K562 (cell line): ENCODE data around the gene DBP. TPM values are rescaled to one million over a fixed set of nuclear protein-coding genes. Genes with fewer than 3 reads are reported as not detected.

Experiments used
- ARID1B ChIP-seq: fragments of 450-650 bp; IDR thresholded peaks from 2 replicates; pipeline ENCODE4 v1.6.1; 2016; ENCODE audit warnings: antibody characterized with exemption, mild to moderate bottlenecking, inconsistent platforms
- ARID2 ChIP-seq: fragments of 450-650 bp; IDR thresholded peaks from 2 replicates; pipeline ENCODE4 v1.6.1; 2017; ENCODE audit warnings: antibody characterized with exemption, mild to moderate bottlenecking
- BRCA1 ChIP-seq, 2 experiments: fragments of 450-650 bp in 1 of 2; sonication (generic) in 1 of 2; formaldehyde crosslinking in 1 of 2; IDR thresholded peaks; 2 replicates each; pipeline versions ENCODE4 v1.5.0 to v1.6.1; 2017 to 2020; ENCODE audit warnings: mild to moderate bottlenecking in 1 of 2, missing genetic modification reagents in 1 of 2
- CBX5 ChIP-seq: IDR thresholded peaks from 2 replicates; pipeline ENCODE4 v1.6.1; 2014; ENCODE audit warnings: low read depth, borderline replicate concordance
- FIP1L1 ChIP-seq: fragments of 200-400 bp; formaldehyde crosslinking; IDR thresholded peaks from 2 replicates; pipeline ENCODE4 v1.6.1; 2018; ENCODE audit warnings: mild to moderate bottlenecking, low read depth, low read length; ENCODE audit not compliant: poor library complexity, severe bottlenecking
- GABPB1 ChIP-seq: sonication (generic); formaldehyde crosslinking; IDR thresholded peaks from 2 replicates; pipeline ENCODE4 v1.8.0; 2022; ENCODE audit warnings: mild to moderate bottlenecking, missing genetic modification reagents
- GTF2A2 ChIP-seq: IDR thresholded peaks from 2 replicates; pipeline ENCODE4 v1.6.1; 2016; ENCODE audit warnings: mild to moderate bottlenecking, missing genetic modification characterization, missing compliant biosample characterization
- HDAC6 ChIP-seq: IDR thresholded peaks from 2 replicates; pipeline ENCODE4 v1.6.1; 2012; ENCODE audit warnings: low read depth, mild to moderate bottlenecking, control low read depth, inconsistent platforms, low read length, moderate library complexity
- HNRNPLL ChIP-seq: fragments of 200-400 bp; formaldehyde crosslinking; IDR thresholded peaks from 2 replicates; pipeline ENCODE4 v1.6.1; 2017; ENCODE audit warnings: low read length, low read depth, mild to moderate bottlenecking; ENCODE audit not compliant: poor library complexity, severe bottlenecking
- MEF2A ChIP-seq: IDR thresholded peaks from 2 replicates; pipeline ENCODE4 v1.6.1; 2011; ENCODE audit warnings: low read depth, mild to moderate bottlenecking, low read length, moderate library complexity; ENCODE audit not compliant: control insufficient read depth
- MTA3 ChIP-seq: fragments of 450-650 bp; formaldehyde crosslinking; IDR thresholded peaks from 2 replicates; pipeline ENCODE4 v1.6.1; 2017; ENCODE audit warnings: mild to moderate bottlenecking, borderline replicate concordance
- NFATC3 ChIP-seq: fragments of 450-650 bp; IDR thresholded peaks from 2 replicates; pipeline ENCODE4 v1.6.1; 2017; ENCODE audit warnings: mild to moderate bottlenecking
- RCOR1 ChIP-seq, 2 experiments: IDR thresholded peaks; 2 replicates each; pipeline ENCODE4 v1.6.1; 2012; ENCODE audit warnings: low read depth in 2 of 2, low read length in 2 of 2, borderline replicate concordance in 1 of 2, improper control_type of control experiment in 1 of 2
- SMARCC2 ChIP-seq: fragments of 450-650 bp; IDR thresholded peaks from 2 replicates; pipeline ENCODE4 v1.6.1; 2017; ENCODE audit warnings: antibody characterized with exemption, moderate library complexity, mild to moderate bottlenecking, low read depth
- TAF7 ChIP-seq: fragments of 450-650 bp; IDR thresholded peaks from 2 replicates; pipeline ENCODE4 v1.6.1; 2016; ENCODE audit warnings: missing genetic modification characterization, missing compliant biosample characterization
- TARDBP ChIP-seq: fragments of 450-650 bp; IDR thresholded peaks from 2 replicates; pipeline ENCODE4 v1.6.1; 2016
- XRCC4 ChIP-seq: IDR thresholded peaks from one replicate; pipeline ENCODE4 v1.6.1; 2011; ENCODE audit not compliant: insufficient read depth, insufficient read length; ENCODE audit errors: extremely low read depth
- ZC3H11A ChIP-seq: IDR thresholded peaks from 2 replicates; pipeline ENCODE4 v1.6.1; 2012; ENCODE audit warnings: low read depth, low read length, improper control_type of control experiment
- ZFP36 ChIP-seq: fragments of 150-350 bp; IDR thresholded peaks from 2 replicates; pipeline ENCODE4 v1.6.1; 2018; ENCODE audit warnings: low read length, low read depth; ENCODE audit not compliant: partially characterized antibody
- ZNF347 ChIP-seq: fragments of 450-650 bp; formaldehyde crosslinking; IDR thresholded peaks from 2 replicates; pipeline ENCODE4 v1.4.0; 2020; ENCODE audit warnings: low read depth, mild to moderate bottlenecking, moderate library complexity
- ZNF766 ChIP-seq: fragments of 200-800 bp; sonication (Bioruptor generic); conservative IDR thresholded peaks from 2 replicates; pipeline ENCODE4 v1.6.1; 2016; ENCODE audit warnings: missing genetic modification characterization, missing compliant biosample characterization
- ZNF830 ChIP-seq: fragments of 250-450 bp; sonication (Bioruptor Pico); IDR thresholded peaks from 2 replicates; pipeline ENCODE4 v1.5.0; 2021; ENCODE audit warnings: mild to moderate bottlenecking
- ZZZ3 ChIP-seq: fragments of 450-650 bp; IDR thresholded peaks from 2 replicates; pipeline ENCODE4 v1.6.1; 2016; ENCODE audit warnings: antibody characterized with exemption, mild to moderate bottlenecking, moderate library complexity
- polyA plus RNA-seq, 8 experiments: library from polyadenylated mRNA; depleted of rRNA in 4 of 8; stranded (reverse) in 5 of 8; unstranded in 3 of 8; fragments of >200 nt; fragmentation: Nextera tagmentation in 2 of 8; fragmentation: Illumina TruSeq in 1 of 8; extraction: Ambion mirVana in 2 of 8; extraction: Trizol in 1 of 8; gene quantifications; 2 replicates each; pipeline versions ENCODE4 v1.2.1 to v1.2.3, GENCODE V29; 2011 to 2014; ENCODE audit warnings: inconsistent platforms in 1 of 8, missing spikeins in 1 of 8
- total RNA-seq, 7 experiments: library from RNA; depleted of rRNA in 6 of 7; stranded (reverse); fragments of >200 nt in 6 of 7; fragmentation: Illumina TruSeq in 2 of 7; extraction: Trizol in 2 of 7; gene quantifications; 2 replicates each; pipeline versions ENCODE4 v1.2.1 to v1.2.3, GENCODE V29; 2011 to 2021; ENCODE audit warnings: low replicate concordance in 1 of 7
- TF ChIP-seq, protein P1 (sequence below): fragments of 450-650 bp; IDR thresholded peaks from 2 replicates; pipeline ENCODE4 v1.6.1; 2014; ENCODE audit warnings: low read depth, mild to moderate bottlenecking, moderate library complexity, borderline replicate concordance
- TF ChIP-seq, protein P2 (sequence below): sonication (generic); IDR thresholded peaks from 2 replicates; pipeline ENCODE4 v1.6.1; 2016
- TF ChIP-seq, protein P3 (sequence below): fragments of 250-450 bp; sonication (Bioruptor Pico); IDR thresholded peaks from 2 replicates; pipeline ENCODE4 v1.9.0; 2021; ENCODE audit warnings: mild to moderate bottlenecking

DBP gene
- total and polyA plus RNA-seq, 9 of the 15 experiments (the other 6 are each of a cell fraction or from before 2014, with no cell fraction given) = 0.25 to 5.5 (median 1.8) TPM

DNA sequence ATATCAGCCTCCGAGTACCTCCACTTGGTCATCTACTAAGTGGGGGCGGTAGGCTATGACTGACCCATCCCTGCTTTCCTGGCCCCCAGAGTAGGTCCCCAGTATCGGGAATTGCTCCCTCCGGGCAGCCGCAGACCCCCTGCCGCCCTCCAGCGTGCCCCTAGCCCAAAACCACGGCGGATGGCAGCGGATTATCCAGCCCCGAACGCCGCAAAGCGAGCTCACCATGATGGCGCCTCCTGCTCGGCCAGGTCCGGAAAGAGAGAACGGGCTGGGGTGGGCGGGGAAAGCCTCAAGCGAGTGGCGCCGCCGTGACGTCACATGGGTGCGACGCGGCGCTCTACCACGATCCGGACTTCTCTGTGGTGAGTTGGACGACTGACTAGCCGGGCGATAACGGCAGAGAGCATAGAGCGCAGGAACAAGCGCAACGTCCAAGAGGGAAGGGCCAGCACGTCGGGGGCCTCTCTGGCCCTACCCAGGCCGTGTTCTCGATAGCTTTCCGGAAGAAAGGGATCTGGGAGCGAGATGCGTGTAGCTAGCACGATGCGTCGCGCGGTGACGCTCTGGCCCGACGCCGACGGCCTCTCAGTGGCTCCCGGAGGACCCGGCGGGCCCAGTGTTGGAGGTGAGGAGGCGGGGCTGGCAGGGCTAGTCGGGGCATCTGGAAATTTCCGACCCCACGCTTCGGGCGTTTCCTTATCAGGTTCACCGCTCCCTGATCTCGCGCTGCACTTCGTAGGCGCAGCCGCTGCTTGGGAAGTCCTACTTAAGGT lies 18.1 kb downstream of the DBP start, which contains the start of the genes RPL18 and SPHK2 (continued):
- TF ChIP-seq, protein P1, sequence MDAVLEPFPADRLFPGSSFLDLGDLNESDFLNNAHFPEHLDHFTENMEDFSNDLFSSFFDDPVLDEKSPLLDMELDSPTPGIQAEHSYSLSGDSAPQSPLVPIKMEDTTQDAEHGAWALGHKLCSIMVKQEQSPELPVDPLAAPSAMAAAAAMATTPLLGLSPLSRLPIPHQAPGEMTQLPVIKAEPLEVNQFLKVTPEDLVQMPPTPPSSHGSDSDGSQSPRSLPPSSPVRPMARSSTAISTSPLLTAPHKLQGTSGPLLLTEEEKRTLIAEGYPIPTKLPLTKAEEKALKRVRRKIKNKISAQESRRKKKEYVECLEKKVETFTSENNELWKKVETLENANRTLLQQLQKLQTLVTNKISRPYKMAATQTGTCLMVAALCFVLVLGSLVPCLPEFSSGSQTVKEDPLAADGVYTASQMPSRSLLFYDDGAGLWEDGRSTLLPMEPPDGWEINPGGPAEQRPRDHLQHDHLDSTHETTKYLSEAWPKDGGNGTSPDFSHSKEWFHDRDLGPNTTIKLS = peak; percentile 99
- TF ChIP-seq MTA3 (peak; percentile 82; the same call in 1 of the 2 replicates), TAF7 (tag) (peak; percentile 99), BRCA1 (IDR thresholded peaks at IDR 0.05) (no peak), BRCA1 (CRISPR knock-in tag; IDR thresholded peaks at IDR 0.05) (no peak), XRCC4 (no peak), RCOR1 (IDR thresholded peaks at IDR 0.05; ENCODE audit: borderline replicate concordance in 1 of 2, low read depth in 2 of 2, low read length in 2 of 2) (peak in 1 of 2 experiments; percentile 98; a peak in 2 of 4 replicates), GABPB1 (CRISPR knock-in tag) (peak; percentile 93), ZFP36 (peak; percentile 14), NFATC3 (no peak), FIP1L1 (peak; percentile 80), ARID1B (peak; percentile 60; the same call in 1 of the 2 replicates), ZNF766 (peak; percentile 77; the same call in 1 of the 2 replicates), ZNF830 (peak; percentile 76; the same call in 1 of the 2 replicates), SMARCC2 (0 out of 2 replicates have a peak, but pooled peaks have one; percentile 31), HNRNPLL (peak; percentile 90), ZC3H11A (no peak; the same call in 1 of the 2 replicates), HDAC6 (no peak), GTF2A2 (tag) (peak; percentile 75), ZNF347 (no peak), MEF2A (0 out of 2 replicates have a peak, but pooled peaks have one; percentile 55), TARDBP (0 out of 2 replicates have a peak, but pooled peaks have one; percentile 58), ARID2 (no peak), ZZZ3 (peak; percentile 97), CBX5 (no peak)
- TF ChIP-seq, protein P2, sequence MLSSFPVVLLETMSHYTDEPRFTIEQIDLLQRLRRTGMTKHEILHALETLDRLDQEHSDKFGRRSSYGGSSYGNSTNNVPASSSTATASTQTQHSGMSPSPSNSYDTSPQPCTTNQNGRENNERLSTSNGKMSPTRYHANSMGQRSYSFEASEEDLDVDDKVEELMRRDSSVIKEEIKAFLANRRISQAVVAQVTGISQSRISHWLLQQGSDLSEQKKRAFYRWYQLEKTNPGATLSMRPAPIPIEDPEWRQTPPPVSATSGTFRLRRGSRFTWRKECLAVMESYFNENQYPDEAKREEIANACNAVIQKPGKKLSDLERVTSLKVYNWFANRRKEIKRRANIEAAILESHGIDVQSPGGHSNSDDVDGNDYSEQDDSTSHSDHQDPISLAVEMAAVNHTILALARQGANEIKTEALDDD = peak; percentile 93
- TF ChIP-seq, protein P3, sequence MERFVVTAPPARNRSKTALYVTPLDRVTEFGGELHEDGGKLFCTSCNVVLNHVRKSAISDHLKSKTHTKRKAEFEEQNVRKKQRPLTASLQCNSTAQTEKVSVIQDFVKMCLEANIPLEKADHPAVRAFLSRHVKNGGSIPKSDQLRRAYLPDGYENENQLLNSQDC (CRISPR knock-in tag) = no peak
